Ishikawa (cell line): ENCODE data around the gene SLC22A3.

Experiments
- CEBPB ChIP-seq: IDR thresholded peaks from 2 replicates; pipeline ENCODE4 v1.6.1; 2012
- EGR1 ChIP-seq: IDR thresholded peaks from 2 replicates; pipeline ENCODE4 v1.6.1; 2012
- EP300 ChIP-seq: IDR thresholded peaks from 2 replicates; pipeline ENCODE4 v1.6.1; 2012; ENCODE audit warnings: borderline replicate concordance
- MAX ChIP-seq: IDR thresholded peaks from 2 replicates; pipeline ENCODE4 v1.6.1; 2012
- NFIC ChIP-seq: IDR thresholded peaks from 2 replicates; pipeline ENCODE4 v1.6.1; 2012
- RAD21 ChIP-seq: IDR thresholded peaks from 2 replicates; pipeline ENCODE4 v1.6.1; 2012; ENCODE audit warnings: low read depth
- TAF1 ChIP-seq: IDR thresholded peaks from 2 replicates; pipeline ENCODE4 v1.6.1; 2012; ENCODE audit warnings: low read depth, mild to moderate bottlenecking
- USF1 ChIP-seq: IDR thresholded peaks from 2 replicates; pipeline ENCODE4 v1.6.1; 2012
- ZBTB7A ChIP-seq: IDR thresholded peaks from 2 replicates; pipeline ENCODE4 v1.6.1; 2012; ENCODE audit warnings: low read depth

DNA sequence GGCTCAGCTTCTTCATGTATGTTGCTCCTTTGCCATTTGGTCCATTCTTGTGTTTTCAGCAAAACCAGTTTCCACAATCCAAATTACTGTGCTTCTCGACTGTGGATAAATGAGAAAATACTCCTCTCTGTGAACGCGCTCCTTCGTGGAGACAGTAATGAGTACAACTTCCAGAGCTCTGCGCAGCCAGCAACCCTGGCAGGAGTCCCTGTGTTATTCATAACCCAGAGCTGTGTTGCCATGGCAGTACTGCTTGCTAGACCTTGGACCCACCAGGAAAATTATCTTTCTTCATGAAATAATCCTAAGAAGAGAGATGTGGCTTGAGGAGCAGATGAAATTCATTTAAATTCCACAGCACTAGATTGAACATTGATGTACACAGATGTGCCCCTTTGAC is 73.7 kb downstream of the SLC22A3 start:
- TF ChIP-seq USF1 (no peak), EGR1 (no peak), CEBPB (no peak), NFIC (no peak), MAX (no peak), TAF1 (no peak), RAD21 (no peak), ZBTB7A (no peak), EP300 (no peak)
